ENCODE data around the gene GNAZ. TPM values are rescaled to one million over a fixed set of nuclear protein-coding genes. Genes with fewer than 3 reads are reported as not detected.

Gene GNAZ
- total RNA-seq, 4 donors from 2014 or later = 2.7 to 14.7 (median 7.8) TPM

GRCh38 chr22:23083315-23084021 lies 13.1 kb downstream of the GNAZ start:
- no peak for DNase-seq
- TF ChIP-seq, protein P1, sequence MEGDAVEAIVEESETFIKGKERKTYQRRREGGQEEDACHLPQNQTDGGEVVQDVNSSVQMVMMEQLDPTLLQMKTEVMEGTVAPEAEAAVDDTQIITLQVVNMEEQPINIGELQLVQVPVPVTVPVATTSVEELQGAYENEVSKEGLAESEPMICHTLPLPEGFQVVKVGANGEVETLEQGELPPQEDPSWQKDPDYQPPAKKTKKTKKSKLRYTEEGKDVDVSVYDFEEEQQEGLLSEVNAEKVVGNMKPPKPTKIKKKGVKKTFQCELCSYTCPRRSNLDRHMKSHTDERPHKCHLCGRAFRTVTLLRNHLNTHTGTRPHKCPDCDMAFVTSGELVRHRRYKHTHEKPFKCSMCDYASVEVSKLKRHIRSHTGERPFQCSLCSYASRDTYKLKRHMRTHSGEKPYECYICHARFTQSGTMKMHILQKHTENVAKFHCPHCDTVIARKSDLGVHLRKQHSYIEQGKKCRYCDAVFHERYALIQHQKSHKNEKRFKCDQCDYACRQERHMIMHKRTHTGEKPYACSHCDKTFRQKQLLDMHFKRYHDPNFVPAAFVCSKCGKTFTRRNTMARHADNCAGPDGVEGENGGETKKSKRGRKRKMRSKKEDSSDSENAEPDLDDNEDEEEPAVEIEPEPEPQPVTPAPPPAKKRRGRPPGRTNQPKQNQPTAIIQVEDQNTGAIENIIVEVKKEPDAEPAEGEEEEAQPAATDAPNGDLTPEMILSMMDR (IDR thresholded peaks at IDR 0.05) = no peak
- no peak for TF ChIP-seq POLR2AphosphoS5 (IDR thresholded peaks at IDR 0.05)
- no peak for TF ChIP-seq POLR2A (IDR thresholded peaks at IDR 0.05)
- TF ChIP-seq EP300 (IDR thresholded peaks at IDR 0.05; ENCODE audit: low read depth) = no peak
- no peaks in the 10 kb centered on the region for H3K9me3 ChIP-seq
- H3K27ac ChIP-seq = no peak overlapping the region
- intact Hi-C loops (cut with DNase I; ENCODE audit: low total_unique reads) (no loop called here), in situ Hi-C loops (cut with MboI; ENCODE audit: low pct_ligation_motif_present in 1 of 4, low pct_unique_long_range_greater_than_20kb in 1 of 4, low sequenced_read_pairs in 3 of 4) (no loop called here)
- no peaks in the 10 kb centered on the region for H3K4me1 ChIP-seq
- no peaks in the 10 kb centered on the region for H3K27me3 ChIP-seq
- H3K36me3 ChIP-seq = no peaks in the 10 kb centered on the region
- WGBS, 2 donors (ENCODE audit: low coverage in 1 of 2) = 80 to 88% methylated on average over 3 to 13 of the region's 13 CpGs
- H3K4me3 ChIP-seq = no peak overlapping the region

DNA sequence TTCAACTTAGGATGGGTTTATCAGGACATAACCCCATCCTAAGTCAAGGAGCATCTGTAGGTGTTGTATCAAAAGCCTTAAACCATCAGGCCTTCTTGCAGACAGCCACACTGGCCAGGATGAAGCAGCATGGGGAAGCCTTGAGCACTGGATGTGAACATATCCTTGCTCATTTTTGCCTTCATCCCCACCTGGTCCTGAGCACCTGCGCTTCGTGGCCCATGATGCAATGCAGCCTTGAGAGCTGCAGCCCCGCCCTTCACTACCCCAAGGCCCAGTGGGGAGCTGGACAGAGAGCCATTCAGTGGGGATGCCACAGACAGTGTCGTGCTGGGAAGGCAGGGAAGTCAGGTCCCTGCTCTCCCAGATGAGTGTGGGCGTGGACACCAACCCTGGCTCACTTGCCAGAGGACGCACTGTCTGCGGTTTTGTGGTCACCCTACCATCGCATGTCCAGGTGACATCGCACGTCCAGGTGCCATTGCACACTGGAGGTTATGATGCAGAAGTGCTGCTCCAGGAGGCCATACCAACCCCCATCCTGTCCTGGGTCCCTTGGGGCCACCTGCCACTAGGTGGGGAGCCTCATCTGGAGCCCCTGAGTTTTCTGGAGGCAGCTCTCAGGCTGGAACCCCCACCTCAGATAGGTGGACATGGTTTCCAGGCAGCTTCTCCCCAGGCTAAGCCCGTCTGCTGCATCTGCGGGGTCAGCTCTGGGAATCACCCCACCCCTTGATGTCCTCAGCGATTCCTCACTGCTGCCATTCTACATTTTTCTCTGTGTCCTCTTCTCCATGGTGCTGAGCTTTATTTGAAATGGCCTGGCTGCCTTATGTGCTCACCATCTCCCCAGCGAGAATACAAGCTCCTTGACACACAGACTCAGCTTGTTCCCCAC lies 14.4 kb downstream of the GNAZ start:
- no peaks in the 10 kb centered on the region for H3K27me3 ChIP-seq
- in situ Hi-C loops (cut with MboI; ENCODE audit: low pct_ligation_motif_present in 1 of 4, low pct_unique_long_range_greater_than_20kb in 1 of 4, low sequenced_read_pairs in 3 of 4) = no loop called here
- intact Hi-C loops (cut with DNase I; ENCODE audit: low total_unique reads) = no loop called here
- no peaks in the 10 kb centered on the region for H3K4me1 ChIP-seq
- no peak overlapping the region for H3K4me3 ChIP-seq
- H3K27ac ChIP-seq = no peak overlapping the region
- DNase-seq = no peak
- H3K9me3 ChIP-seq = no peaks in the 10 kb centered on the region
- no peak for TF ChIP-seq POLR2A (IDR thresholded peaks at IDR 0.05)
- no peak for TF ChIP-seq POLR2AphosphoS5 (IDR thresholded peaks at IDR 0.05)
- TF ChIP-seq, protein P1 (IDR thresholded peaks at IDR 0.05) = no peak
- TF ChIP-seq EP300 (IDR thresholded peaks at IDR 0.05; ENCODE audit: low read depth) = no peak
- H3K36me3 ChIP-seq = no peaks in the 10 kb centered on the region
- WGBS, 2 donors (ENCODE audit: low coverage in 1 of 2) = 94% methylated on average over 14 of the region's 14 CpGs; no CpG with 5 or more reads in 1 of the 2 donors

GRCh38 chr22:23085351-23085671 lies 15.0 kb downstream of the GNAZ start:
- TF ChIP-seq EP300 (IDR thresholded peaks at IDR 0.05; ENCODE audit: low read depth) (no peak), POLR2AphosphoS5 (IDR thresholded peaks at IDR 0.05) (no peak), POLR2A (IDR thresholded peaks at IDR 0.05) (no peak)
- TF ChIP-seq, protein P1 (IDR thresholded peaks at IDR 0.05) = no peak
- no peak for DNase-seq
- in situ Hi-C loops (cut with MboI; ENCODE audit: low pct_ligation_motif_present in 1 of 4, low pct_unique_long_range_greater_than_20kb in 1 of 4, low sequenced_read_pairs in 3 of 4) (no loop called here), intact Hi-C loops (cut with DNase I; ENCODE audit: low total_unique reads) (no loop called here)
- H3K9me3 ChIP-seq = no peaks in the 10 kb centered on the region
- no peaks in the 10 kb centered on the region for H3K27me3 ChIP-seq
- H3K4me1 ChIP-seq = no peaks in the 10 kb centered on the region
- 95% methylated on average over 3 of the region's 3 CpGs; no CpG with 5 or more reads in 1 of the 2 donors for WGBS, 2 donors (ENCODE audit: low coverage in 1 of 2)
- no peak overlapping the region for H3K4me3 ChIP-seq
- no peak overlapping the region for H3K27ac ChIP-seq
- H3K36me3 ChIP-seq = no peaks in the 10 kb centered on the region

DNA sequence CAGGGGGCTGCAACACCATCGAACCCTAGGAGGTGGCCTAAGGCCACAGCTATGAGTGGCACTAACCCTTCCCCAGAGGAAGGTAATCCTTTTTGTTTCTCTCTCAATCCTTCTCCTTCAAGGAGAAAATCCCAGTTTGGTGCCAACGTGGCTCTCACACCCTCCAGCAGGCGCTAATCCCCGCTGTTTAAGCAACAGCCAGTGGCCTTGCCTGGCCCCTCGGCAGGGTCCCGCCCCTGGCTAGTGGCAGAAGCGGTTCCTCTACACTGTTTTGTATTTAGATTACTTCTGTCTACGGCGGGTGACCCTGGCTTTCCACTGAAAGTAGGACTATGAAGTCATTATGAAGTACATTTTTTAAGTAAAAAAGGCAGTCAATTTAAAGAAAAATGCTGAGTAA lies 15.5 kb downstream of the GNAZ start:
- WGBS, 2 donors (ENCODE audit: low coverage in 1 of 2) = 40 to 75% methylated on average over 1 to 9 of the region's 9 CpGs
- H3K27me3 ChIP-seq = no peaks in the 10 kb centered on the region
- H3K4me1 ChIP-seq = no peaks in the 10 kb centered on the region
- in situ Hi-C loops (cut with MboI; ENCODE audit: low pct_ligation_motif_present in 1 of 4, low pct_unique_long_range_greater_than_20kb in 1 of 4, low sequenced_read_pairs in 3 of 4) = no loop called here
- no peaks in the 10 kb centered on the region for H3K9me3 ChIP-seq
- H3K36me3 ChIP-seq = no peaks in the 10 kb centered on the region
- no peak overlapping the region for H3K27ac ChIP-seq
- DNase-seq = no peak
- no peak overlapping the region for H3K4me3 ChIP-seq
- intact Hi-C loops (cut with DNase I; ENCODE audit: low total_unique reads) = no loop called here
- TF ChIP-seq POLR2AphosphoS5 (IDR thresholded peaks at IDR 0.05) (no peak), EP300 (IDR thresholded peaks at IDR 0.05; ENCODE audit: low read depth) (no peak), POLR2A (IDR thresholded peaks at IDR 0.05) (no peak)
- TF ChIP-seq, protein P1 (IDR thresholded peaks at IDR 0.05) = no peak

Data from transverse colon (tissue), 4 donors.